GF-D8 (cell line): ENCODE measurements around the gene CEP104.

ENCODE experiments used
- DNase-seq: peaks from one replicate; lab custom pipeline; 2025; lab: John Stamatoyannopoulos, UW

Gene CEP104

GRCh38 chr1:3799976-3800685, 56.9 kb downstream of the CEP104 start:
- no peak for DNase-seq

- DNase-seq: peak; percentile 68
Measured at GRCh38 chr1:3796215-3797061, 60.6 kb downstream of the CEP104 start, which contains the start of gene LRRC47. Gene LRRC47, minus strand, starts transcription at chr1:3796498. Its CDS starts 22 bp downstream, at chr1:3796476.

GRCh38 chr1:3795453-3796214, 61.4 kb downstream of the CEP104 start:
- no peak for DNase-seq

DNA sequence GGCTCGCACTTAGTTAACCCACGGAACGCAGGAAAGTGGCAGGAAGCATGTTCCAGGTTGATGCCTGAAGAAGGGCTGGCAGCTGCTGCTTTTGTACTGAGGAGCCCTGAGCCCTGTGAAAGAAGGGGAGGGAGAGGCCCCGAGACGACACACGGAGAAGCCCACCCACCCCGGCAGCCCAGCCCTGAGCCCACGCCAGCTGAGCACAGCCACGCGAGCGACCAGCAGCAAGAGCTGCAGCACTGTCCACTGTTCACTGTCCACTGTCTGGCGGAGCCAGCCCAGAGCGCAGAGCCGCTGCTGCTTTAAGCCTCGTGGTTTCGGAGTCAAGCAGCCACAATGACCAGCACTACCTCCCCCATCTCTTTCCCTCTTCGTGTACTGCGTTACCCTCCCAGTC, 66.1 kb downstream of the CEP104 start:
- DNase-seq: no peak

- DNase-seq: no peak
Measured at GRCh38 chr1:3790500-3790923, 66.5 kb downstream of the CEP104 start.

DNA sequence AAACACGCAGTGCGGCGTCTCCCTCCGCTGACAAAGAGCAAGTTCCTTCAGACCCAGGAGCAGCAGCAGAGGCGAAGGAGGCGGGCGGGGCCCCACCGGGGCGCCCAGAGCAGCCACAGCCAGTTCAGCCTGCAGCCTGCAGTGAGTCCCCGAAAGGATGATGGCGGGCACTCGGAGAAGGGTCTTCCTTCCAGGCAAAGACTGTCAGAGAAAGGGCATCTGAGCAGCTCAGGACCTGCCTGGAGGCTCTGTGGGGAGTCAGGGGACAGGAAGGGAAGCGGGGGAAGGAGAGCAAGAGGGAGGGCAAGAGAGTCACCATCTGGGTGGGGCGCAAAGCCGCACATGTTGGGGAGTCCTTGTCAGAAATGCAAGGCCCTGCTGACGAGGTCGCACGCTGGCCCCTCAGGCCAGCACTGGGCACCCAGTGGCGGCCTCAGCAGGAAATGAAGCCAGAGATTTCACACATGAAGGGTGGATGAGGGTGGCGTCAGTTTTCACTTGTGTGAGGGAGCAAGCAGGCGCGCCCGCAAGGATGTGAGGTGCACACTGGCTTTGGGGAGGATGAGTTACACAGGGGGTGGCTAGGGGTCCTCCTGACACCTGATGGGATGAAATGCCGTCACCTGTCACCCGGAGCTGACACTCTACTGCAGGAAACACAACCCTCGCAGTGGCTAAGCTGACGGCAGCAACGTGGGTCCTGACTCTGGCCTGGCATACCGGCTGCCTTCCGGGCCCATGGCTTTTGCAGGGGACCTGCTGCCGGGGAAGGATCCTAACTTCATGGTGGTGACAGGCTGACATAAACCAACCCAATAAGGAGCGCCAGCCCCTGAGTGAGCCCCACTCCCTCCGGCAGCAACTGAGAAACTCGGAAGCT, 67.3 kb downstream of the CEP104 start:
- no peak for DNase-seq

GRCh38 chr1:3788756-3789420, 68.1 kb downstream of the CEP104 start:
- DNase-seq: no peak

- DNase-seq: no peak
Measured at GRCh38 chr1:3787745-3788605, 69.0 kb downstream of the CEP104 start.

- no peak for DNase-seq
Measured at GRCh38 chr1:3787349-3787715, 69.7 kb downstream of the CEP104 start.

DNA sequence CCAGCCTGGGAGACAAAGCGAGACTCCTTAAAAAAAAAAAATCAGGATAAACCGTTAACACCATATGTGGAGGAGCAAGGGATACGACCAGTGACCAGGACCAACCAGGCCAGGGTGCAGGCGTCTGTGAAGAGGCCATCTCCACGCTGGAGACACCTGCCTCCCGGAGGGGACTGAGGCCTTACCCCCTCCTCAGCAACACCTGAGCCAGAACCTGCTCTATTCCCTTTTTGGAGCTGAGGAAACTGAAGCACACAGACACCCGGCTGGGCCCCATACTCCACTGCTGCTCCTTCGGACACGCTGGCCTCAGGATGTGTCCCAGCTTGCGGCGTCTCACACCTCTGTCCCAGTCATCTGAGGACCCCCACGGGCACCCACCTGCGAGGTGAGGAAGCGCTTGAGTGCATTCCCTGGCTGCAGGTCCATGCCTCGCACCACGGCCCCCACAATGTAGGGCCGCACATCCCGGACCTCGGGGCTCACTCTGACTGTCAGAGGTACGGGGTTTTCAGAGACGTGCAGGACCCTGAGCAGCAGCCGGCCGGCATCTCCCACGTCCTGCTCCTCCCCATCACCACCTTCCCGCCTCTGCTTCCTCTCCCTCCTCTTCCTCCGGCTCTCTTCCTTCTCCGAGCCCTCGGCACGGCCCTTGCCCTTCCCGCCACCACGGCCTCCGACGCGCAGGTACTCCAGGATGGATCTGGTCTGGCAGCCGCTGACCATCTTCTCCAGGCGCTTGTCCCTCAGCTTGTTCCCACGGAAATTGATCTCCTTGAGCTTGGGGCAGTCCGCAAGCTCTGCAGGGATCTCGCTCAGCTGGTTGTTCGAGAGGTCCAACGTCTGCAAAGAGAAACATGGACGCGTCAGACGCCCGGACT, 70.3 kb downstream of the CEP104 start:
- no peak for DNase-seq

DNA sequence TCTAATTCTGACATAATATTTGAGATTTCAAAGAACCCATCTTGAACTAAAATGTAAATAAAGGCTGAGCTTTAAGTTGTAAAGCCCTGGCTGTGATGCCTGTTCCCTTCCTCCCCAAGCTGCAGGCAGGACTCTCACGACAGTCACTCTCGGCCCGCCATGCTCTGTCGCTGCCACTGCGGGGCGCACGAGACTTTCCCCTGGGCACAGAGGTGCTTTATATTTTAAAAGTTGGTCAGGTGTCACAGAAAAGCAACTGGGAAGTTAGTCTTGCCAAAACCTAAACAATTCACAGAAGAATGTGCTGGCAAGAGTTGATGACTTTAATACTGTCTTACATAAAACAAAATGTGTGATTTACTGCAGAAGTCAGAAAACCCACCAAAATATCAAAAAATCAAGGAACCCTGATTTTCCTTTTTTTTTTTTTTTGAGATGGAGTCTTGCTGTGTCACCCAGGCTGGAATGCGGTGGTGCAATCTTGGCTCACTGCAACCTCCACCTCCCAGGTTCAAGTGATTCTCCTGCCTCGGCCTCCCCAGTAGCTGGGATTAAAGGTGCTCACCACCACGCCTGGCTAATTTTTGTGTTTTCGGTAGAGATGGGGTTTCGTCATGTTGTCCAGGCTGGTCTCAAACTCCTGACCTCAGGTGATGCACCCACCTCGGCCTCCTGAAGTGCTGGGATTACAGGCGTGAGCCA, 71.4 kb downstream of the CEP104 start:
- DNase-seq: no peak

DNA sequence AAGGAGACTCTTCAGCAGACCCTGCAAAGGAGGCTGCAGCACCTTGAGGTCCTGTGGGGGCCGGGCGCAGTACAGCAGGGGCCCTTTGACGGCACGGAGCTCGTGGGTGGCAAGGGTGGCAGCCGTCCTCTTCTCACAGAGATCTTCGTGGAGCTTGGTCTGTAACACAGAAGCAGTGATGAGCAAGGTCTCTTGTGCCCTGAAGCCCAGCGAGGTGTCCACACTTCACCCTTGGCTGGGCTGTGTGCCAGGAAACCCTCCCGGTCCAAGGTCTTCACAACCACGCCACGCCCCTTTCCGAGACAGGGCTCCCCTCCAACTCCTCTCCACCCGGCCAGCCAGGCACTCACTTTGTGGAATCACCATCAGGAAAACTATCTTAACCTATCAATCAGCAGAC, 72.0 kb downstream of the CEP104 start:
- DNase-seq: no peak

GRCh38 chr1:3783651-3784474, 73.1 kb downstream of the CEP104 start:
- DNase-seq: no peak

DNA sequence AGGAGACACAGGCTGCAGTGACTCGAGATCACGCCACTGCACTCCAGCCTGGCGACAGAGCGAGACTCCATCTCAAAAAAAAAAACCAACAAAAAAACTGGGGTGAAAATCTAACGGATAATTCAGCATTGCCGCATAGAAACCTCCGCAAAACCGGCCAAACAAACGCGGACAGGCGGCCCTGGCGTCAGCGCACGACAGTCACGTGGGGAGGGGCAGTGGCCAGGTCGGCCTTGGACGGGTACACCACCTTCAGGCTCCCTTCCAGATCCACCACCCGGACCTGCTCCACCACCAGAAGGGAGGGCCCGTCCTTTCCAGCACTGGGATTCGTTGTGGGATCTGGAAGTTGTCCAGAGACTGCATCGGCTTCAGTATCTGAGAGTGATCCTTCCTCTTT, 76.1 kb downstream of the CEP104 start:
- no peak for DNase-seq

GRCh38 chr1:3779912-3780416, 77.0 kb downstream of the CEP104 start:
- no peak for DNase-seq

GRCh38 chr1:3779265-3779911, 77.6 kb downstream of the CEP104 start:
- no peak for DNase-seq
